Kasumi-1 (cell line): ENCODE measurements around the gene LHX3.

ENCODE experiments used
- DNase-seq, 2 experiments: peaks; one replicate each; lab custom pipeline; 2025; lab: John Stamatoyannopoulos, UW

LHX3 gene

DNA sequence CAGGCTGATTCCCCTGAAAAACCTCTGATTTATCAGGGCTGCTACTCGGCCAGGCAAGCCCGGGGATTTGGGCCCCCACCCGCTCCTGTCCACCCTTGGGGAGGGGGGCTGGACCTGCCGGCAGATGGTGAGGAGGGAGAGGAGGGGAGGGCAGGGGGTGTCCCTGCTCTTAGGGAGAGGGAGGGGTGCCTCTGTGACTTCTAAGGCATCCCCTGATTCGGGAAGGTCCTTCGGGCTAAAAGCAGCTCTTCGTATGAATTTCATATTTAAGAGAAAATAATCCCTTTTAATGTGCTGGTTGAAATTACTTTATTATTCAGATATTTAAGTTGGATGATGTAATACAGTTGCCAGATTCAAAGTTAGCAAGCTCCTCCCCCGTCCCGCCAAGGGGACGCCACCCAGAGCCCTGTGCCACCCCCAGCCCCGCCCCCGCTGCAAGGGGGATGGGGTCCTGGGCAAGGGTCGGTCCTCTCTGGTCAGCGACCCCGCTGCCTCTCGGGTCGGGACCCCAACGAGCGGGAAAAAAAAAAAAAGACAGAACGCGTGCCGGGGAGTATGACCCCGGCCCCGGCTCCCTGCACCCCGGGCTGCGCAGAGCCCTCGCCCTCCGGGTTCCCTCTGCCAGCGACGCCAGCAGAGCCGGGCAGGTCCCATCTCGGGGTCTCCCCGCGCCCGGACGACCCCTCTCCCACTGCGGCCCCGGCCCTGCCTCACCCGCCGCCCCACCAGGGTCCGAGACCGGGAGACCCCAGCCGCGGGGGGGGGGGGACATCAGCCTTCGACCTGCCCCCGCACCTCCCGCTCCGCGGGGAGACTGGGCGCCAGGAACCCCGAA lies 12.4 kb downstream of the LHX3 start:
- no peak for DNase-seq

DNA sequence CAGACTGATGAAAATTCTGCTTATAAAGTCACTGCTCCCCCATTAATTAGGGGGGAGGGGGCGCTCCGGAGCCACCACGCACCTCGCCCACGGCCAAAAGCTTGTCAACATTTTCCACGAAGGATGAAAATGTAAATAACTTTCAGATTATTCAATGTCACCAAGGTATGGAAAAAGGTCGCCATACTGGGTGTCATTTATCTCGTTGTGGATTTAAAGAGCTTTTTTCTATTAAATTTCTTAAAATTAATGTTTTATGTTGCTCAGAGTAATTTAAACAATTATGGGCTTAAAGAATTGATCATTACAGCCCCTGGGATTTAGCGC lies 13.0 kb downstream of the LHX3 start:
- DNase-seq: no peak

DNA sequence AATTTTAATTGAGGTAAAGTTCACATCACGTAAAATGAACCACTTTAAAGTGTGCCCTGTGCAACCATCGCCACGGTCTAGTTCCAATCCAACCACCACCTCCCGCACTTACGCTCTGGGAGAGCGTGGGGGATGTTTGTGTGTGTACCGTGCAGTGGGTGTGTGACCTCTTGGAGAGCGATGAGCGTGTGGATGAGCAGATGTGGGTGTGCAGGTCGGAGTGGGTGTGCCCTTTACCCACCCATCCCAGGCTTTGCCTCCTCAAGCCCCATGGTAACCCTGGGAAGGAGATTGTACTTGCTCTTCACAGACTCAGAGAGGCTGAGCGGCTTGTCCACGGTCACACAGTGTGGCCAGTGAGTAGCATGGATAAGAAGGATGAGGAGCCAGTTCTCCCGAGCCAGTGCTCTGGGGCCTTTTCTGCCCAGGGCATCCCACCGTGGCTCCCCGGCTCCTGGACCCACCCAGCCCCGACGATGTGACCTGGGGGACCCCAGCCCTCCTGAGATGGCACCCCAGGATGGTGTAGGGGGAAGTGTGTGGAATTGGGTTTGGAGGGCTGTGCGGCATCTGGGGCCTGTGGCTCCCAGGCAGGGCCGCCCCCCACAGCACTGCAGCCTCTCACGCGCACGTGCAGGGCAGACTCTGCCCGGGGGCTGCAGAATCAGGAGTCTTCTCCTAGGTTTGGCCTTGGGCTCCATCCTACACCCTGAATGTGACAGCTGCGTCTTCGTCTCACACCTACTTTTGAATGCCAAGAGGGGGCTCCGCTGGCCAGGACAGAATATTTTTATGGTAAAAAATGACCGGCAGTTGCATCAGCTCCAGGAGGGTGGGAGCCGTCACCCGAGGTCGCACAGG lies 13.6 kb downstream of the LHX3 start:
- DNase-seq: no peak

DNA sequence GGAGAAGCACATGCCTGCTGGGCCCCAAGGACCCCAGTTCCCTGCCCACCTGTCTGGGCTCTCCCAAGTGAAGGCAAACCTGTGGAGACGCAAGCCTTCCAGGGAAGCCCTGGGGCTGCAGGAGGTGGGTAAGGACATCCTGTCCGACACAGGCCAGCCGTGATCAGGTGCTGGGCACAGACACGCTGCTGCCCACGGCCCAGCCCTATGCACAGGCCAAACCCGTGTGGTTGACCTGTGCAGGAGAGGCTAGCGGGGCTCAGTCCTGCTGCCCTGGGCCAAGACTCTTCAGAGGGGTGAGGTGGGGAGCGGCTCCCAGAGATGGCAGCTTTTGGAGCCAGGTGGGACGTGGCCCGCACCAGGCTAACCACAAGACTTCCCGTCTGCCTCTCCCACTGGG lies 14.3 kb downstream of the LHX3 start:
- DNase-seq: no peak

DNA sequence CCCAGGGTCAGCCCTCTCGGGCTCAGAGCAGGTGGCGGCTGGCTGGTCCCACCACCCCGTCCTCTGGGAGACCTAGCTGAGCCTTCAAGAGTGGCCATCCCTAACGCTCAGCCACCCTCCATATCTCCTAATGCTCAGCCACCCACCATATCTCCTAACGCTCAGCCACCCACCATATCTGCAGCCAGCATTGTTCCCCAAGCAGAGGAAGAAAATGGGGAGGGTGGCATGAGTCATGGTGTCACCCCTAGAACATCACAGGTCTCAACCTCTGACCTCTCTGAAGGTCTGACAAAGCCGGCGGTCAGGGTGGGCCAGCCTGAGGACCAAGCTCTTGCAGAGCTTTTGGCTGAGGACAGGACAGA lies 14.7 kb downstream of the LHX3 start:
- DNase-seq: no peak

DNA sequence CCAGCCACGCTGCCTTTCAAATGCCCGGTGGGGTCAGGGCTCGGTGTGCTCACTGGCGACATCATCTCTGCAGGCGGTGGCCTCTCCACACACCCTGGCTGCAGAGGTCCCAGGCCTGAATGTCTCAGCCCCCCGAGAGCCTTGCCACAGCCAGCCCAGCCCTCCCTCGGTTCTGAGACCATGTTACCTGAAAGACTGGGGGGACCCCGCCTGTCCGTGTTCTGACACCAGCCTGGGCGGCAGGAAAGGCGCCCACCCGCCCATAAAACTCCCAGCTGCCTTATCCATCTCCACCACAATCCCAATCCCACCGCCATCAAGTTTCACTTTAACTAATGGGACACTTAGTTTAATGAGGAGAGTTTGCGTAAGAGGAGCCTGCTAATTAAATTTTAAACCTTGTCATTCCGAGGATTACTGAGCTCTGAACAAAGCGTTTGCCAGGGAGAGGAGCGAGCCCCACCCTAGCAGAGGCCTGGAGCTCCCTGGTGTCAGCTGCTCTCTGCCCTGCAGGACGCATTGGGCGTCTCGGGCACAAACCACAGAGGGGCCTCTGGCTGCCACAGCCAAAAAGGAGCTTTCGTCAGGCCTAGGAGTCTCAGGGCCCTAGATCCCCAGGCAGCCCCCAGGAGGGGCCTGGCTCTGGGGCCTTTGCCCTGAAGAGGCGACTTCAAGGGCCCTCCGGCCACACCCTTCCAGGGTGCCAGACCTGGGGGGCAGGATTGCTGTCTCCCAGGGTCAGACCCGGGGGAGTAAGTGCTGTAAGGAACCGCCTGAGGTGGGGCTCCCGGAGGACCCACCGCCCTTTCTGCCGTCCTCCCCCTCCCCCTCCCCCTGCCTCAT lies 15.3 kb downstream of the LHX3 start:
- no peak for DNase-seq

DNA sequence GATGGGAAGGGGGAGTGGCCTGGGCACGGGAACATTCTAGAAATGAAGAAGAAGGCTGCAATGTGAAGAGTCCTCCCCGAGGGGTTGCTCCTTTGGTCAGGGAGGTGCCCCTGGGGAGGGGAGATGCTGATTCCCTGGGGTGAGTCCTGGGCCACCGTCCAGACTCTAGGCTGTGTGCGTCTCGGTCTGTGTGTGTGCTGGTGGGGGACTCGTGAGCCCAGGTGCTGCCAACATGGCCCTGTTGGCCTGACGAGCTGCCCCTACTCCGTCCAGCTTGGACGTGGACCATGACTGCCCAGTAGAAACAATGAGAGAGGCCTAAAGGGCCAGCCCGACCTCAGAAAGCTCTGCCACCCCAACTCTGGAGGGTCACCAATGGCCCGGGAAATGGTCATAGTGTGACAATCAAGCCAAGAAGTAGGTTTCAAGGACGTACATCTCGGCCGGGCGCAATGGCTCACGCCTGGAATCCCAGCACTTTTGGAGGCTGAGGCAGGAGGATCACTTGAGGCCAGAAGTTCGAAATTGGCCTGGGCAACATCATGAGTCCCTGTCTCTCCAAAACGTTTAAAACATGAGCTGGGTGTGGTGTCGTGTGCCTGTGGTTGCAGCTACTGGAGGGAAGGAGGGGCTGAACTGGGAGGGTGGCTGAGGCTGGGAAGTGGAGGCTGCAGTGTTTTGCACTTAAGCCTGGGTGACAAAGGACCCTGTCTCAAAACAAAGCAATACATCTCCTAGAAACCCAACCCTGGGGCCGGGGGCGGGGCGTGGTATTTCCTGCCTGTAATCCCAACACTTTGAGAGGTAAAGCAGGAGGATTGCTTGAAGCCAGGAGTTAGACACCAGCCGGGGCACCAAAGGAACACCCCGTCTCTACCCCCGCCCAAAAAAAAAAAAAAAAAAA lies 17.0 kb downstream of the LHX3 start:
- no peak for DNase-seq

DNA sequence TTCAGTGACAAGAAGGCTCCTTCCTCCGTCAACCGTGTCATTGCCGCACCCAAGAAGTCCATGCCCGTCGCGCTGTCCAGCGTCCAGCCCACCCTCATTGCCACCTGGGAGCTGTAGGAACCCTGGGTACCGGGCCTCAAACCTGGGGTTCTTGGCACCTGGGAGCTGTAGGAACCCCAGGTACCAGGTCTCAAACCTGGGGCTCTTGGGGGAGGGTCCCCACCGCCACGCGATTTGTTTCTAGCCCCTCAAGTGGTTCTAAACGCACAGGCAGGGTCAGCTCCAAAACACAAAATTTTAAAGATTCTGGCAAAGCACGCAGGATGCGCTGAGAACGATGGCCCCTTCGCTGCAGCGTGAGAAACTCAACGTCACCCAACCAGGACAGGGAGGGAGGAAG lies 17.7 kb downstream of the LHX3 start:
- DNase-seq: no peak

DNA sequence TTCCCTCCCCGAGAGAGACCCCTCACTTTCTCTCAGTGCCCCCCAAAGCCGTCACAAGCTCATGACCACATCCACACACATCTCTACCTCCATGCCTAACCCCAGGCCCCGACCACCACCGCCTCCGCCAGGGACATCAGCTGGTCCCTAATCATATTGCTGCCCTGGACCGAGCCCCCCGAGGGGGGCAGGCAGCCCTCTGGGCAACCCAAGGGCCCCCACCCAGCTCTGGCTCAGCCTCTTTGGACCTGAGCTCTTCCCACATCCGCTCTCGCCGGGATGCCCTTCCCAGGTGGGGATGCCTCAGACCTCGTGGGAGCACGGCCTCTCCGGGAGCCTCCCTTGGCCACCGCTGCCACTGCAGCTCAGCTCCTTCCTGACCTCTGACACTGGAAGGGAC lies 18.5 kb downstream of the LHX3 start:
- no peak for DNase-seq

DNA sequence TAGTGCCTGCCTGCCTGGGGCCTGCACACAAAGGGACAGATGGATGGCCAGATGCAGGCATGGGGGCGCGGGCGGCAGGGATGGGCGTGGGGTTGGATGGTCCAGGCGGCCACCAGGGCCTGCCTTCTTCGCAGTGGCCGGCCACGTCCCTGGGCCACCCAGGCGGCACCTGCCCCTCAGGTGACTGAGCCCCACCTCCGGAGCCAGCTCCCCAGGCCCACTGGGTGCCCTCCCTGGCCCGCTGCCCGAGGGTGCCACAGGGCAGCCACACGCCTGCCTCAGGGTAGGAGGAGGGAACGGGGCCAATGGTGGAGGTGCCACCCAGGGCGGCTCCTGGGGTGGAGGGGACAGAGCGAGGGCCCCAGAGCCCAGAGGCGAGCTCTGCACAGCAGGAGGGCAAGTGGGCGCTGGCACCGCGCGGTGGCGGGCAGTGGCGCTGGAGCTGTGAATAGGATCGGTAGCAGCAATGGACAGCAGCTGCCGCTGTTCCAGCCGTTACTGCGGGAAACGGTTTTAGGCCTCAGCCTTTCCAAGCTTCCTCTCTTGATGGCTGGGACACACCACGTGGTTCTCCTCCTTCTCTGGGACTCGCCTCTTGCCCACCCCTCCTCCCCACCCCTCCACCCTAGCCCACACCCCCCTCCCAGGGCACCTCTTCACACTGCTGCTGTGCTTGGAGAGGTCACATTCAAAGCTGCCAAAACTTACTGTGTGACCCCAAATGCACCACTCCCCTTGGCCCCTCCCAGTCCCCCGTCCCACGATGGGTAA lies 19.1 kb downstream of the LHX3 start:
- no peak for DNase-seq

DNA sequence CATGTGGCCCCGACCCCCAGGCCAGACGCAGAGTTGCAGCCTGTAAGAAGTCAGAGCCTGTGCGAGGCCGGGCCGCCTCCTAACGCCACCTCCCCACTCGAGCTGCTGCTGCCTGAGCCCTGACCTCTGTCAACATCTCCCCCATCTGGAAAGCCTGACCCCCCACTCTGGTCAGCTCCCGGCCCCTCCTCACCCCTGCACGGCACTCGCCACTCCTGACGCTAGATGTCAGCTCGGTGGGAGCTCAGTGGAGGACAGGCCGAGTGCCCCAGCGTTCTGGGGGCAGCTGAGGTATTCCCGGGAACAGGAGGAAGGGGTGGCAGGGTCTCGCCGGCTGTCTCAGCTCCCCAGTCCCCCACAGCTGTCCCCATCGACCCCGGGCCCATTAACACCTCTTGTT lies 19.9 kb downstream of the LHX3 start:
- DNase-seq: no peak

DNA sequence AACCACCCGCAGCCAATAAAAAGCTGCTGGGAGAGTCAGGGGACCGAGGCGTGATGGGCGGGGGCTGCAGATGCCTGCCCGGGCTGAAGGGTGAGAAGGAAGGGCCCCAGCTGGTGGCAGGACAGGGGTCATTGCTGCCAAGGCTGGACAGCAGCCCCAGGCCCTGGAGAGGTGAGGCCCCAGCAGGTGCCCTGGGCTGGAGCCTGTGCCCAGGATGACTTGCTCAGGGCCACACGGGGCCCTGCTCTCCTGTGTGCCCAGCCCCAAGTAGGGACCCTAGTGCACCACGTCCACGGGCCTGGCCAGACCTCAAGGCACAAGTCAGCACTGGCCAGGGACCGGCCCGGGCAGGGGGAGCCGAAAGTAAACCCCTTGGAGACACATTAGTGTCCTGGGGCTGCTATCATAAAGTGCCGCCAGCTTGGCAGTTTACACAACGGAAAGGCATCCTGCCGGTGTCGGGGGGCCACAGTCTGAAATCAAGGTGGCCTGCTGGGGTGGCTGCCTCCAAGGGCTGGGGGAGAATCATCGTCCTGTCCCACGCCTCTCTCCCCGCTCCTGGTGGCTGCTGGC lies 22.0 kb downstream of the LHX3 start:
- no peak for DNase-seq

DNA sequence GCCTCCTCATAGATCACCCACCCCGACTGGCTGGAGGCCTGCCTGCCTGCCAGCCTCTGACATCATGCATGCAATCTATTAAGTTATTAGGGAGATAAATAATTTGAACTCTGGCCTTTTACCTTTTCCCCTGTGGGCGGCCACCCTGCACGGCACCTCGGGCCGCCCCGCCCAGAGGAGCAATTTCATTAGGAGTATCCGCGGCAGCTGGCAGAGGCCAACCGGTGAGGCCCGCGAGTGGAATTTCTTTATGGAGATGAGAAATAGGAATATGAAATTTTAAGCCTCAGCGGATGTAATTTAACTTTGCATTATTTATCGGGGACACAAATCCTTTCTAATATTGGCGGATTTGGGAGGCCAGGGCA lies 22.5 kb downstream of the LHX3 start:
- DNase-seq: no peak

DNA sequence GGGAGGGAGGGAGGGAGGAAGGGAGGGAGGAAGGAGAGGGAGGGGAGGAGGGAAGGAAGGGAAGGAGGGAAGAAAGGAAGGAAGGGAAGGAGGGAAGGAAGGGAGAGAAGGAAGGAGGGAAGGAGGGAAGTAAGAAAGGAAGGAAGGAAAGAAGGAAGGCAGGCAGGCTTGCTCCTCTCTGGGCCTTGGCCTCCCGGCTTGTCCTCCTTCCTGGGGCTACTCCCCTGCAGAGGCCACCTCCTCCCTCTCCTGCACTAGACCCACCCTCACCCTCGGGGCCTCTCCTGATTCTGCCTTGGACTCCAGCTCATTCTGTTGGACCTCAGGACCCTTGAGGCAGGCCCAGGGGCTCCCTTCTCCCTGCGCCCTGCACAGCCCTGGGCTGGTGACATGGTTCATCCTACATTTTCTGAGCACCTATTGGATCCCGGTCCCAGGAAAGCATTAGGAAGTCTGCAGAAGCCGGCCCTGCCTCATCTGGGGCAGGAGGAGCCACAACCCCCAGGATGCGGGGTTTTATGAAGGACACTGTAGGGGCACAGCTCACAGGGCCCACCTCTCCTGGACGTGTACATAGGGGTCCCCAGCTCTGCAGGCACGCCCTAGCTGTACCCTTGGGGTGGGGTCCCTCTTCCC lies 23.0 kb downstream of the LHX3 start:
- DNase-seq: no peak

DNA sequence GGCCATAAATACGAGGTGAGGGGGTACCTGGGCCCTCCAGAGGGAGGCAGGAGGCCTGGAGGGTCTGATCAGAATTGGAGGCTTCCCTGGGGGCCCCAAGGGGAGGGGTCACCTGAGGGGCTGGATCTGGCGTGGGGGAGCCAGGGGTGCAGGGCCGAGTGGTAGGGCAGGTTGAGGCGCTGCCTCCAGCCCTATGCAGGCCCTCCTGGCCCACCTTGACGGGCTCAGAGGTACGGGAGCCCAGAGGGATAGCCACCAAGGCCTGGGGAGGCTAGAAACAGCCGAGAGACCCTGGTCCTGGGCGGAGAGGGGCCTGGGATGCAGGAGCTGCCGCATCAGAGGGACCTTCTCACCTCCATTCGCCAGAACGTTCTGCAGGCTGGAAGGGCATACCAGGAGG lies 24.3 kb downstream of the LHX3 start:
- no peak for DNase-seq

DNA sequence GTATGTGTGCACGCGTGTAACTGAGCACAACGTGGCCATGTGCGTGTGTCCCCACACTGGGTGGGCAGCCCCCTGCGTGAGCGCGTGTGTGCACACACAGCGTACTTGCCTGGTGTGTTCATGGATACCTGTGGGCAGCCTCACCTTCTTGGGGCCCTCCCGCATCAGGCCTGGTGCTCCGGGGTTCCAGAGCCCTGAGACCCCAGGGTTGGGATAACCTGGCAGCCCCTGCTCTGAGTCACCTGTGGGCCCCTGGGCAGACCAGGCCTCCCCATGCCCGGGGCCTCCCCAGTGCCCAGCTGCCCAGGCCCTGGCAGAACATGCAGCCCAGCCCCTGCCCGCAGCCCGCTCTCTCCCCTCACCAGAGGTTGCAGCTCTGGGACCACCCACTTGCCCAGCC lies 25.2 kb downstream of the LHX3 start:
- DNase-seq: no peak

DNA sequence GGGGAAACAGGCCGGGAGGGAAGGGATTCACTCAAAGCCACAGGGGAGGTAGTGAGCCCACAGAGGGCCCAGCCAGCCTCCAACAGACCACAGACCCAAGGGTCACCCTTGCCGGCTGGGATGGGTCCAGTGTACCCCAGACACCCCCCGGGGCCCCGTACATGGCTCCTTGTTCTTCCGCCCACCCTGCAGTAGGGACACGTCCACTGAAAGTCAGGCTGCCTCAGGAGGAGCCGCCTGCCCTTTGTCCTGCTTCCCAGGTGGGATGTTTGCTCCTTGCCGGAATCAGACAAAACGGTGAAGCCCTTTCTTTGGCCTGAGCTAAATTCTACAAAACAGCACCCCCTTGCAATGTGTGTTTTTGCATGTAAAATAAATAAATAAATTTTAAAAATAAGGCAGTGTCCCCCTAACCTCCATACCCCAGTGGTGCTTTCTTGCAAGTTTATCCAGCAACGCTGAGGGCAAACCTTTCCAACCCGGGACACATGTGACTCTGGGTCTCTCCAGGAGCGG lies 25.8 kb downstream of the LHX3 start:
- no peak for DNase-seq

DNA sequence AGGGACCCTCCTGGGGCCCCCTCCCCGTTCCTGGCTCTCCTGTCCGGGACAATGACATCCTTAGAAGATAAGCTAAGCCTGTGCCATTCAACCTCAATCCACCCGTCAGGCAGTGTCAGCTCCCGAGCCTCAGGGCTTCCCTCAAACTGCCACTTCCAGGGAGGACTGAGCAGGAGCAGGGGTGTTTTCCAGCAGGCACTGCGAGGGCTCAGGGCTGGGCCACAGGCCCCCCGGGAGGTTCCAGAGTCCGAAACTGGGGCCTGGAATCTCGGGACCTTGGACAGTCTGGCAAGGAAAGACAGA lies 26.2 kb downstream of the LHX3 start:
- no peak for DNase-seq

DNA sequence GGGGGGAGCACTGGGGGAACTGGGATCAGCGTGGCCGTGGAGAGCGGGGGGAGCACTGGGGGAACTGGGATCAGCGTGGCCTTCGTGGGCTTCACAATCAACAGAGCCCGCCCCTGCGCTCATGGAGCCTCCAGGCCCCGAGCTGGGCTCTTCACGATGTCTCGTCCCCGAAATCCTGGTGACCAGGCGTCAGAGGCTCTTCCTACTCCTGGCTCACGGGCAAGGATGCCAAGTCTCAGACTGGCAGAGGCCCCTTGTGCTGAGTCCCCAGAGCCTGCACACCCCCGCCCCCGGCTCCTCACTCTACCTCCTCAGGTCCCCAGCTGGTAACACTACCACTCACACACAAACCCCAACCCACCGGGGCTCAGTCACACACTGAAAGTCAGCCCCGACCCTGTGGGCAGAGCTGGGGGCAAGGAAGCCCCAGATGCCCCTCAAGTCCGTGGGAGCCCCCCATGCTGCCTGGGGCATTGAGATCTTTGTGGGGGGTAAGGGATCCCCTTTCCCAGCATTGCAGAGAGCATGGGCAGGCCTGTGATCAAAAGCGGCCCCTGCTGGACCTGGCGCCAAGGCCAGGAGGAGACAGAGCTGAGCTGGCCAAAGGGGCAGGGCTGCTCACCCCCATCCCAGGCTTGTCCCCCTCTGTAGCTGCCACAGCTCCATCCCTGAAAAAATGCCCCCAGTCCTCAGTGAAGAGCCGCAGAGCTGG lies 26.7 kb downstream of the LHX3 start:
- no peak for DNase-seq
